ENCODE measurements around the gene LY6G6C. TPM values are rescaled to one million over a fixed set of nuclear protein-coding genes. Genes with fewer than 3 reads are reported as not detected.

The LY6G6C gene
- total and polyA plus RNA-seq, 12 donors = not detected

DNA sequence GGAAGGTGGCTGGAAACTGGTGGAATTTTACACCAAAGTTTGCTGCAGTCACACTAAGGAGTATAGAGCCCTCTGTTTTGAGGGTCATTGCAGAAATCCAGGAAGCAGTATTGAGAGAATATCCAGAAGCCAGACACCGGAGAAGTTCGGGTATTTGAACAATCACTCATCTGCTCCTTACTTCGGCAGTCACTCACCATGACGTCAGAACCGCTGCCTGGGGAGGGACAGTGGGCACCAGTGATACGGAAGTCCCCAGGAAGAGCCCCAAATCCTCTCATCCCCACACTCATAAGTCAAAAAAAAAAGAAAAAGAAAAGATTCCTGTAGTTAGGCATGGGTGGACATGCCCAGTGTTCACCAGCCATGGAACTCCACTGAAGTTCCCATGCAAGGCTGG, 44.6 kb downstream of the LY6G6C start:
- Histone ChIP-seq H3K36me3 (peaks cover 0 to 37% (median 5%) of the 10 kb centered on the region in 9 donors), H3K27ac (no peak overlapping the region), H3K4me3 (no peak overlapping the region), H3K27me3 (no peaks in the 10 kb centered on the region), H3K4me1 (peaks cover 5 to 18% (median 15%) of the 10 kb centered on the region in 9 donors), H3K9me3 (no peaks in the 10 kb centered on the region)
- intact Hi-C loops (cut with DNase I) = loop anchor here in 3 of 10 donors (5.0 to 10.0 kb wide), 3 partner anchors 160 to 275 kb away; partner anchors contain the start of gene CFB (in 1 of the 3)
- DNase-seq (no peak), ATAC-seq (no peak)
- WGBS, 2 donors = 65 to 69% methylated on average over 6 of the region's 6 CpGs
- TF ChIP-seq, protein P1, sequence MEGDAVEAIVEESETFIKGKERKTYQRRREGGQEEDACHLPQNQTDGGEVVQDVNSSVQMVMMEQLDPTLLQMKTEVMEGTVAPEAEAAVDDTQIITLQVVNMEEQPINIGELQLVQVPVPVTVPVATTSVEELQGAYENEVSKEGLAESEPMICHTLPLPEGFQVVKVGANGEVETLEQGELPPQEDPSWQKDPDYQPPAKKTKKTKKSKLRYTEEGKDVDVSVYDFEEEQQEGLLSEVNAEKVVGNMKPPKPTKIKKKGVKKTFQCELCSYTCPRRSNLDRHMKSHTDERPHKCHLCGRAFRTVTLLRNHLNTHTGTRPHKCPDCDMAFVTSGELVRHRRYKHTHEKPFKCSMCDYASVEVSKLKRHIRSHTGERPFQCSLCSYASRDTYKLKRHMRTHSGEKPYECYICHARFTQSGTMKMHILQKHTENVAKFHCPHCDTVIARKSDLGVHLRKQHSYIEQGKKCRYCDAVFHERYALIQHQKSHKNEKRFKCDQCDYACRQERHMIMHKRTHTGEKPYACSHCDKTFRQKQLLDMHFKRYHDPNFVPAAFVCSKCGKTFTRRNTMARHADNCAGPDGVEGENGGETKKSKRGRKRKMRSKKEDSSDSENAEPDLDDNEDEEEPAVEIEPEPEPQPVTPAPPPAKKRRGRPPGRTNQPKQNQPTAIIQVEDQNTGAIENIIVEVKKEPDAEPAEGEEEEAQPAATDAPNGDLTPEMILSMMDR (IDR thresholded peaks at IDR 0.05) = no peak

DNA sequence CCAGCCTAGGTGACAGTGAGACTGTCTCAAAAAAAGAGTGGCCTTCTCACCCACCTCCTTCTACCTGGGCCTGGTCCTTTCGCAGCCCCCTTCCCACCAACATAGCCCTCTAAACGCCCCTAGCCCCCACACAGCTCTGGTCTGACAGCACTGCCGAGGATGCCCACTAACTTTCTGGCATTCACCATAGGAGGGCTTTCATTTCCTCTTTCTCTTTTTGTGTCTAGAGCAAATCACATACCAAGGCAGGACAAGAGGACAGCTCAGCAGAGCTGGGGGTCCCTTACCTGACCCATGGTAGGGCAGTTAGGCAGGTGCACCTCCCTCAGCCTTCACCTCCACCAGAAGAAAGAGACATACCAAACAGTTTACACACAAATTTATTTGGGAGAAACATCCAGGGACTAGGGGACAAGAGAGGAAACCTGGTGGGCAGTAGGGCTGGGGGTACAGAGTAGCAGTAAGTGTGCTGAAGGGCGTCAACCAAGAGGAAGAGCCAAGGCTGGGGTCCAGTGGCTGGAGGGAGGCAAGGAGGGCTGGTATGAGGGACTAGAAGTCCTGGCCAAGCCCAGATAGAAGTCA, 45.1 kb downstream of the LY6G6C start:
- WGBS, 2 donors = 79 to 86% methylated on average over 4 of the region's 4 CpGs
- TF ChIP-seq, protein P1 (IDR thresholded peaks at IDR 0.05) = no peak
- H3K4me1 ChIP-seq = peaks cover 5 to 14% (median 12%) of the 10 kb centered on the region in 9 donors
- no peak overlapping the region for H3K4me3 ChIP-seq
- no peak overlapping the region for H3K27ac ChIP-seq
- no peaks in the 10 kb centered on the region for H3K9me3 ChIP-seq
- intact Hi-C loops (cut with DNase I) = loop anchor here in 3 of 10 donors (5.0 to 10.0 kb wide), 3 partner anchors 161 to 276 kb away; partner anchors contain the start of gene CFB (in 1 of the 3)
- peaks cover 0 to 42% (median 10%) of the 10 kb centered on the region in 9 donors for H3K36me3 ChIP-seq
- no peak for ATAC-seq
- DNase-seq = no peak
- no peaks in the 10 kb centered on the region for H3K27me3 ChIP-seq

DNA sequence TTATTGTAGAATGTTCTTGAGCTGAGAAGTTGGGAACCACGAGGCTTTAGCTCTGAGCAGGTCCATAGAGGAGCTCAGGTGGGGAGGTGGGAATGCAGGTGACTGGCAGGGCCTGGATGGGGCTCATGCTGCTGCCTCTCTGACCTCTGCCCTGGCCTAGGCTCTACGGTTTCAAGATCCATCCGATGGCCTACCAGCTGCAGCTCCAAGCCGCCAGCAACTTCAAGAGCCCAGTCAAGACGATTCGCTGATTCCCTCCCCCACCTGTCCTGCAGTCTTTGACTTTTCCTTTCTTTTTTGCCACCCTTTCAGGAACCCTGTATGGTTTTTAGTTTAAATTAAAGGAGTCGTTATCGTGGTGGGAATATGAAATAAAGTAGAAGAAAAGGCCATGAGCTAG, 51.9 kb downstream of the LY6G6C start, which contains the start of gene LY6G5B:
LY6G5B (plus strand) TSS at position 301 of the 400 bp plus-strand sequence. CDS start 975 bp downstream, outside the sequence.
- ATAC-seq (no peak), DNase-seq (no peak)
- TF ChIP-seq, protein P1 (IDR thresholded peaks at IDR 0.05) = no peak
- H3K36me3 ChIP-seq = peaks cover 0 to 76% (median 53%) of the 10 kb centered on the region in 9 donors
- H3K27me3 ChIP-seq = no peaks in the 10 kb centered on the region
- no peak within 1 kb of the TSS for H3K27ac ChIP-seq
- intact Hi-C loops (cut with DNase I) = loop anchor here in 3 of 10 donors (5.0 to 10.0 kb wide), 5 partner anchors 127 to 1745 kb away; partner anchors contain the start of genes CFB (in 1 of the 3), CUTA (in 1 of the 3), DDX39B (in 1 of the 3) and PHF1 (in 1 of the 3)
- no peak within 1 kb of the TSS for H3K4me3 ChIP-seq
- WGBS, 2 donors = 83 to 85% methylated on average over 8 of the region's 8 CpGs
- H3K9me3 ChIP-seq = no peaks in the 10 kb centered on the region
- H3K4me1 ChIP-seq = peaks cover 0 to 26% (median 14%) of the 10 kb centered on the region in 9 donors

Small RNAs within 50 kb of the gene (microRNA-seq; reads per million reads assigned to microRNA genes)
- gene MIR4646 = 0 to 0.51 reads per million in 2 donors

Other genes starting within 250 kb of the LY6G6C start
Only the 30 nearest of the 41 such genes appear.
- gene LTA, start 149.5 kb downstream of the LY6G6C start, total RNA-seq = under 1 TPM in 2 of 10 donors, not detected in 8; 0.15 to 0.86 TPM
- under 1 TPM; 0.06 to 0.44 TPM for gene LTA, start 149.5 kb downstream of the LY6G6C start, polyA plus RNA-seq
- gene TNF, start 146.2 kb downstream of the LY6G6C start, total RNA-seq = 1 to 10 TPM in 2 of 10 donors, under 1 TPM in 7, not detected in 1; 0.33 to 3.0 (median 0.61) TPM
- gene TNF, start 146.2 kb downstream of the LY6G6C start, polyA plus RNA-seq = under 1 TPM; 0.16 to 0.51 TPM
- 1 to 10 TPM in 3 of 10 donors, under 1 TPM in 6, not detected in 1; 0.26 to 10.0 (median 0.67) TPM for gene LTB, start 139.3 kb downstream of the LY6G6C start, total RNA-seq
- gene LTB, start 139.3 kb downstream of the LY6G6C start, polyA plus RNA-seq = under 1 TPM; 0.51 to 0.65 TPM
- 10 to 100 TPM in 1 of 10 donors, 1 to 10 TPM in 9; 2.6 to 35.6 (median 3.9) TPM for gene LST1, start 135.5 kb downstream of the LY6G6C start, total RNA-seq
- gene LST1, start 135.5 kb downstream of the LY6G6C start, polyA plus RNA-seq = 1 to 10 TPM; 6.5 to 8.7 TPM
- gene NCR3, start 128.7 kb downstream of the LY6G6C start, total RNA-seq = 1 to 10 TPM in 1 of 10 donors, under 1 TPM in 2, not detected in 7; 0.31 to 1.0 (median 0.33) TPM
- gene NCR3, start 128.7 kb downstream of the LY6G6C start, polyA plus RNA-seq = not detected
- 10 to 100 TPM in 3 of 10 donors, 1 to 10 TPM in 7; 2.8 to 62.1 (median 6.2) TPM for gene AIF1, start 106.5 kb downstream of the LY6G6C start, total RNA-seq
- gene AIF1, start 106.5 kb downstream of the LY6G6C start, polyA plus RNA-seq = 10 to 100 TPM; 18.2 to 20.2 TPM
- 100 to 1,000 TPM in 4 of 10 donors, 10 to 100 TPM in 6; 83.9 to 105 (median 98.9) TPM for gene PRRC2A, start 101.0 kb downstream of the LY6G6C start, total RNA-seq
- 100 to 1,000 TPM in 1 of 2 donors, 10 to 100 TPM in 1; 93.4 to 179 TPM for gene PRRC2A, start 101.0 kb downstream of the LY6G6C start, polyA plus RNA-seq
- 100 to 1,000 TPM; 262 to 347 (median 300) TPM for gene BAG6, start 69.1 kb downstream of the LY6G6C start, total RNA-seq
- 100 to 1,000 TPM; 311 to 522 TPM for gene BAG6, start 69.1 kb downstream of the LY6G6C start, polyA plus RNA-seq
- 1 to 10 TPM; 1.8 to 3.9 (median 2.5) TPM for gene APOM, start 65.9 kb downstream of the LY6G6C start, total RNA-seq
- gene APOM, start 65.9 kb downstream of the LY6G6C start, polyA plus RNA-seq = 1 to 10 TPM; 3.2 to 7.4 TPM
- gene C6orf47, start 61.0 kb downstream of the LY6G6C start, total RNA-seq = 10 to 100 TPM; 15.9 to 23.3 (median 18.0) TPM
- gene C6orf47, start 61.0 kb downstream of the LY6G6C start, polyA plus RNA-seq = 10 to 100 TPM; 18.5 to 22.2 TPM
- gene GPANK1, start 56.7 kb downstream of the LY6G6C start, total RNA-seq = 10 to 100 TPM; 14.5 to 23.8 (median 18.3) TPM
- 10 to 100 TPM; 15.4 to 17.8 TPM for gene GPANK1, start 56.7 kb downstream of the LY6G6C start, polyA plus RNA-seq
- 100 to 1,000 TPM; 101 to 153 (median 115) TPM for gene CSNK2B, start 55.7 kb downstream of the LY6G6C start, total RNA-seq
- gene CSNK2B, start 55.7 kb downstream of the LY6G6C start, polyA plus RNA-seq = 100 to 1,000 TPM; 109 to 199 TPM
- 1 to 10 TPM; 2.4 to 6.7 (median 3.8) TPM for gene LY6G5B, start 51.8 kb downstream of the LY6G6C start, total RNA-seq
- 1 to 10 TPM; 3.6 to 7.3 TPM for gene LY6G5B, start 51.8 kb downstream of the LY6G6C start, polyA plus RNA-seq
- 1 to 10 TPM; 1.2 to 3.5 (median 1.9) TPM for gene LY6G5C, start 40.7 kb downstream of the LY6G6C start, total RNA-seq
- gene LY6G5C, start 40.7 kb downstream of the LY6G6C start, polyA plus RNA-seq = 1 to 10 TPM; 2.0 to 2.6 TPM
- 10 to 100 TPM; 24.3 to 40.3 (median 28.7) TPM for gene ABHD16A, start 18.4 kb downstream of the LY6G6C start, total RNA-seq
- gene ABHD16A, start 18.4 kb downstream of the LY6G6C start, polyA plus RNA-seq = 10 to 100 TPM; 28.0 to 45.2 TPM
- not detected for gene LY6G6F, start 14.9 kb downstream of the LY6G6C start, total RNA-seq
- not detected for gene LY6G6F, start 14.9 kb downstream of the LY6G6C start, polyA plus RNA-seq
- not detected for gene LY6G6D, start 6.4 kb downstream of the LY6G6C start, total RNA-seq
- not detected for gene LY6G6D, start 6.4 kb downstream of the LY6G6C start, polyA plus RNA-seq
- gene MPIG6B, start 1.6 kb upstream of the LY6G6C start, total RNA-seq = under 1 TPM in 7 of 10 donors, not detected in 3; 0.11 to 0.97 (median 0.27) TPM
- gene MPIG6B, start 1.6 kb upstream of the LY6G6C start, polyA plus RNA-seq = under 1 TPM; 0.13 to 0.37 TPM
- gene DDAH2, start 7.6 kb upstream of the LY6G6C start, total RNA-seq = 10 to 100 TPM; 35.2 to 61.6 (median 51.5) TPM
- gene DDAH2, start 7.6 kb upstream of the LY6G6C start, polyA plus RNA-seq = 100 to 1,000 TPM in 1 of 2 donors, 10 to 100 TPM in 1; 96.4 to 117 TPM
- 100 to 1,000 TPM in 2 of 10 donors, 10 to 100 TPM in 8; 64.5 to 219 (median 87.9) TPM for gene CLIC1, start 14.8 kb upstream of the LY6G6C start, total RNA-seq
- 100 to 1,000 TPM in 1 of 2 donors, 10 to 100 TPM in 1; 51.1 to 400 TPM for gene CLIC1, start 14.8 kb upstream of the LY6G6C start, polyA plus RNA-seq
- 1 to 10 TPM in 8 of 10 donors, under 1 TPM in 2; 0.89 to 4.3 (median 2.6) TPM for gene MSH5, start 18.3 kb upstream of the LY6G6C start, total RNA-seq
- 1 to 10 TPM in 1 of 2 donors, under 1 TPM in 1; 0.97 to 6.1 TPM for gene MSH5, start 18.3 kb upstream of the LY6G6C start, polyA plus RNA-seq
- gene SAPCD1, start 40.9 kb upstream of the LY6G6C start, total RNA-seq = 1 to 10 TPM in 1 of 10 donors, under 1 TPM in 6, not detected in 3; 0.52 to 1.2 (median 0.72) TPM
- 1 to 10 TPM in 1 of 2 donors, under 1 TPM in 1; 0.36 to 1.9 TPM for gene SAPCD1, start 40.9 kb upstream of the LY6G6C start, polyA plus RNA-seq
- gene VWA7, start 55.6 kb upstream of the LY6G6C start, total RNA-seq = 10 to 100 TPM in 9 of 10 donors, 1 to 10 TPM in 1; 10.0 to 28.3 (median 20.8) TPM
- 1 to 10 TPM; 2.2 to 6.6 TPM for gene VWA7, start 55.6 kb upstream of the LY6G6C start, polyA plus RNA-seq
- gene VARS1, start 74.0 kb upstream of the LY6G6C start, total RNA-seq = 10 to 100 TPM; 22.4 to 43.4 (median 29.5) TPM
- 10 to 100 TPM; 26.5 to 44.0 TPM for gene VARS1, start 74.0 kb upstream of the LY6G6C start, polyA plus RNA-seq
- 10 to 100 TPM; 18.9 to 27.6 (median 23.0) TPM for gene LSM2, start 85.2 kb upstream of the LY6G6C start, total RNA-seq
- gene LSM2, start 85.2 kb upstream of the LY6G6C start, polyA plus RNA-seq = 10 to 100 TPM; 17.5 to 52.0 TPM
- 1 to 10 TPM; 1.1 to 2.9 (median 1.9) TPM for gene HSPA1L, start 93.5 kb upstream of the LY6G6C start, total RNA-seq
- gene HSPA1L, start 93.5 kb upstream of the LY6G6C start, polyA plus RNA-seq = 1 to 10 TPM in 1 of 2 donors, under 1 TPM in 1; 0.80 to 1.4 TPM
- 100 to 1,000 TPM; 202 to 679 (median 259) TPM for gene HSPA1A, start 93.8 kb upstream of the LY6G6C start, total RNA-seq
- 100 to 1,000 TPM; 113 to 166 TPM for gene HSPA1A, start 93.8 kb upstream of the LY6G6C start, polyA plus RNA-seq
- gene HSPA1B, start 106.0 kb upstream of the LY6G6C start, total RNA-seq = 100 to 1,000 TPM; 126 to 258 (median 169) TPM
- 100 to 1,000 TPM in 1 of 2 donors, 10 to 100 TPM in 1; 16.9 to 122 TPM for gene HSPA1B, start 106.0 kb upstream of the LY6G6C start, polyA plus RNA-seq
- gene NEU1, start 141.1 kb upstream of the LY6G6C start, total RNA-seq = 10 to 100 TPM; 18.1 to 32.4 (median 22.3) TPM
- gene NEU1, start 141.1 kb upstream of the LY6G6C start, polyA plus RNA-seq = 10 to 100 TPM; 15.7 to 48.0 TPM
- gene SLC44A4, start 157.3 kb upstream of the LY6G6C start, total RNA-seq = under 1 TPM in 2 of 10 donors, not detected in 8; 0.14 to 0.24 TPM
- under 1 TPM in 1 of 2 donors, not detected in 1; 0.03 TPM for gene SLC44A4, start 157.3 kb upstream of the LY6G6C start, polyA plus RNA-seq

Data from heart right ventricle (tissue), 16 donors.